Fibroblast of lung (primary cell): ENCODE measurements around the gene HCFC1.

Experiments used
- EZH2 ChIP-seq: IDR thresholded peaks from 2 replicates; pipeline ENCODE4 v1.5.1; 2012; ENCODE audit warnings: low read length, control low read depth, mild to moderate bottlenecking; ENCODE audit errors: missing control alignments
- TF ChIP-seq, protein P1 (sequence below), 2 donors: IDR thresholded peaks in 1 of 2; conservative IDR thresholded peaks in 1 of 2; 1 replicate in 1 of 2; 2 replicates in 1 of 2; pipeline ENCODE4 v1.5.1; 2011 to 2012; ENCODE audit warnings: low read length in 2 of 2, control low read depth in 1 of 2, inconsistent platforms in 1 of 2, low read depth in 1 of 2, mild to moderate bottlenecking in 1 of 2

DNA sequence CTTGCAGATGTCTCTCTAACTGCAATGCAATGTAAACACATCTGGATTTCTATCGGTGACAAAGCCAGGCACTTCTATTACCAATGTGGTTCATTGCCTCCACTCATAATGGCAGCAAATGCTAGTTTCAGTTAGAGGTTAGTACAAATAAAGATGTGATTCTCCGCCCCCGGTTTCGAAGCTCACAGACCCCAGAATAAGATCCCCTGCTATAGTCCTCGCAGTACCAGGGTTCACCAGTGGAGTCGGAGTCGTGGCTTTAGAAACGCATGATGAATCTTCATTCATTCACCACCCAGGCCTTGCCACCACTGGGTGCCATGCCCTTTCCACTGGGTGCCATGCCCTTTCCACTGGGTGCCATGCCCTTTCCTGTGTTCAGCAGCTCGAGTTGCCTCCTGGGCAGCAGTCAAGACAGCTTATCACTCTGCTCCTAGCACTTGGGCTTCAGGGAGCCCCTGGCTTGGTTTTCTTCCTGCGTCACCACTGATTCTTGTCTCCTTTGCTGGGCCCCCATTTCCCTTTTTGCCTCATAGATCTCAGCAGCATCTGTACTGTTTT, 33.3 kb downstream of the HCFC1 start:
- TF ChIP-seq, protein P1, sequence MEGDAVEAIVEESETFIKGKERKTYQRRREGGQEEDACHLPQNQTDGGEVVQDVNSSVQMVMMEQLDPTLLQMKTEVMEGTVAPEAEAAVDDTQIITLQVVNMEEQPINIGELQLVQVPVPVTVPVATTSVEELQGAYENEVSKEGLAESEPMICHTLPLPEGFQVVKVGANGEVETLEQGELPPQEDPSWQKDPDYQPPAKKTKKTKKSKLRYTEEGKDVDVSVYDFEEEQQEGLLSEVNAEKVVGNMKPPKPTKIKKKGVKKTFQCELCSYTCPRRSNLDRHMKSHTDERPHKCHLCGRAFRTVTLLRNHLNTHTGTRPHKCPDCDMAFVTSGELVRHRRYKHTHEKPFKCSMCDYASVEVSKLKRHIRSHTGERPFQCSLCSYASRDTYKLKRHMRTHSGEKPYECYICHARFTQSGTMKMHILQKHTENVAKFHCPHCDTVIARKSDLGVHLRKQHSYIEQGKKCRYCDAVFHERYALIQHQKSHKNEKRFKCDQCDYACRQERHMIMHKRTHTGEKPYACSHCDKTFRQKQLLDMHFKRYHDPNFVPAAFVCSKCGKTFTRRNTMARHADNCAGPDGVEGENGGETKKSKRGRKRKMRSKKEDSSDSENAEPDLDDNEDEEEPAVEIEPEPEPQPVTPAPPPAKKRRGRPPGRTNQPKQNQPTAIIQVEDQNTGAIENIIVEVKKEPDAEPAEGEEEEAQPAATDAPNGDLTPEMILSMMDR (conservative IDR thresholded peaks at IDR 0.05 in 1 of 2, IDR thresholded peaks at IDR 0.05 in 1 of 2; ENCODE audit: low read depth in 1 of 2, low read length in 2 of 2), result no peak
- TF ChIP-seq EZH2, result no peak
